Ramos (cell line): ENCODE data around the gene MIGA2.

ENCODE experiments used
- in situ Hi-C: fragments of 300-500 bp; cut with MboI; formaldehyde crosslinking; loops from one replicate; pipeline ENCODE4 v1.14.3; 2022; ENCODE audit warnings: low sequenced_read_pairs; ENCODE audit not compliant: unreplicated experiment

MIGA2 gene

DNA sequence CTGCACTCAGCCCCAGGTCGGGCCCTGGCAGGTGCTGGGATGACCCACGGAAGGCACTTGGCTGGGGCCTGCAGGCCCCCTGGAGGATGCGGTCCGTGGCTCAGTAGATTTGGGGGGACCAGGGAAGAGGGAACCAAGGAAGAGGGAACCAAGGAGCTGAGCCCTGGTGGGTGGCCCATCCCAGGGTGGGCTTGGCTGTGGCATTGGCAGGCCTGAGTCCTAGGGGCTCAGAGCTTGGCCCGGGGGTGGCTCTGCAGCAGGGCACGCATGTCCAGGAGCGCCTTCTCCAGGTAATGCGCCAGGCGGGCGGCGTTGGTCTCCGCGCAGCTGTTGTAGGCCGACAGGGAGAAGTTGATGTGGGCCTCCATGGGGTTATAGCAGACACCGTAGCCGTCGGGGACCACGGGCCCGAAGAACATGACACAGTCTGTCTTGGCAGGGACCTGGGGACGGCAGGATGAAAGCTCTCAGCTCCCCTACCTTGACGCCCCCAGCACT lies 58.8 kb downstream of the MIGA2 start:
- in situ Hi-C loops: no loop called here

DNA sequence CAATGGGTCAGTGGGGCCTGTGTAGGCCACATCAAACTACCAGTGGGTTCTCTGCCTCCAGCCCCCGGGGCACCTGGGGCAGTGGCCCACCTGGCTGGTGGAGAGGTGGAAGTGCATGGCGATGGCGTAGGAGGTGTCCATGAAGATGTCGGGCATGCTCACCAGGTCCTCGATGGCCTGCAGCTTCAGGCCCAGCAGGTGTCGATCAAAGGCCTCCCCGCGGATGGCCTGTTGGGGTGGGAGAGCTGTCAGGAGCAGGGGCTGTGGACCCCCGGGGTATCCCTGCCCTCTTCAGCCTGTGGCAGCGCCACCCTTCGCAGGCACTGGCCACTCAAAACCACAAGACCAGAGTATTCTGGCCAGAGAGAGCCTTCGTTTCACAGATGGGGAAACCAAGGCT lies 59.5 kb downstream of the MIGA2 start:
- in situ Hi-C loops: no loop called here

DNA sequence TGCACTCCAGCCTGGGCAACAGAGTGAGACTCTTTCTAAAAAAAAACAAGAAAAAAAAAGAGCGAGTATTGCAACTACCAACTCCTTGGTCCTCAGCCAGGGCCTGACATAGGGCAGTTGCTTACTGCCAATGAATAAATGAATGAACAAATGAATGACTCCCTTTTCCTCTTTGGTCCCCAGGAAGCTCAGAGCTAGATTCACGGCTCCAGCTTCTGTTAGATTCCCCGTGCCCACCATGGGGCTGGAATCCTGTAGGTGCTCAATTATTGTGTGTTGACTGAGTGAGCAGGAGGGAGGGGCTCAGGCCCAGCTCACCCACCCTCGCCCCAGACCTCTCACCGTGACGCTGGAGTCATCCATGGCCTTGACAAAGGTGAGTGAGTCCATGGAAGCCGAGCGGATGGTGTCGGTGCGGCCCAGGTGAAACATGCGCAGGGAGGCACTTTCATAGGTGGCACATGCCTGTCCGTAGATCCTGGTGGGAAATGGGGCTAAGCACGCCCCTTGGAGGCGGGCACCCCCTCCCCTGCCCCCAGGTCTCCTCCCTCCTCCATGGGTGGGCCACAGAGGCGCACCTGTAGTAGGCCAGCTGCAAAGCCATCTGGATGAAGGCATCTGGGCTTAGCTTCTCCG lies 61.4 kb downstream of the MIGA2 start:
- in situ Hi-C loops: no loop called here

DNA sequence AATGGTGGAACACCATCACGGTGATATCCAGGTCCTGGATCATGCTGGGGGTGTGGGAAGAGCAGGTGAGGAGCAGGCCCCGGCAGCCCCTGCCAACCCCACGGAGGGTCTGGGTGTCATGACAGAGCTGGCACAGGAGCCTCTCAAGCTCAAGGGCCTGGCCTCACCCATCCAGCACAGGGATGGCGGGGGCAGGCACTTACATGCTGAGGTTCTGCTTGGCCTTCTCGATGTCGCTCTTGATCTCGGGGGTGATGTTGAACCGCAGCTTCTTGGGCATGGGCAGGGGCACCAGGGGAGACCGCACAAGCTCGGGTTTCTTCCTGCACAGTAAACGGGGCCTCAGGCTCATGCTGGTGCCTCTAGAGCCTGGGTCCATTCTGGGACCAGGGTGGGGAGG lies 61.9 kb downstream of the MIGA2 start:
- in situ Hi-C loops: no loop called here

DNA sequence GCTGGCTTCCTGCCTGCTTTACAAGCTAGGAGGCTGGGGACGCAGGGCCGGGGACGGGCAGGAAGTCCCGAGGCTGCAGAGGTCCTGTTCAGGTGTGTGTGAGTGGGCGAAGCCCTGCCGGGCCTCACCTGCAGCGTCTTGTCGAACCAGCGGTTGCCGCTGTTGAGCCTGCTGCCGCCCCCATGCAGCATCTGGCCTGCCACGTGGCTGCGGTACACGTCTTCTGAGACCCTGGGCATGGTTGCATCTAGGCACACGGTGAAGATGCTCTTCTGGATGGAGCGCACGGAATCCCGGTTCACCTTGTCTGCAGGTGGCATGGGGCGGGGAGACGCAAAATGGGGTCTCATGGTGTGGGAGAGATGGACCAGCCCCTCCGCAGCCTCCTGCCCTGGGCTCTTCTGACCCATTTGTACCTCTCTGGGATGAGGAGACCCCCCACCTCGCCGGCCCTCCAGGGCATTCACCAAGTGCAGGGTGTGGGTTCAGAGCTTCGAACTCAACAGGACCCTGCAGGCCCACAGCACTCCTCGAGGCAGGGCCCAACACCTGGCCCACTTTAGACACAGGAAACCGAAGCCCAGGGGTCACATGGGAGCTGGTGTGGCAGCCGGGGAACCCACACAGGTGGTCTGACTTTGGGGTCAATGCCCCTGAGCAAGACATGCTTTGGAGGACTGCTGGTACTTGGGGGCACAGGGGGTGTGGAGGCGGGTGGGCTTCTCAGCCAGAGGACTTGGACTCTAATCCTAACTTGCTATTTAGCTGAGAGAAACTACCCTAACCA lies 64.2 kb downstream of the MIGA2 start:
- in situ Hi-C loops: no loop called here

DNA sequence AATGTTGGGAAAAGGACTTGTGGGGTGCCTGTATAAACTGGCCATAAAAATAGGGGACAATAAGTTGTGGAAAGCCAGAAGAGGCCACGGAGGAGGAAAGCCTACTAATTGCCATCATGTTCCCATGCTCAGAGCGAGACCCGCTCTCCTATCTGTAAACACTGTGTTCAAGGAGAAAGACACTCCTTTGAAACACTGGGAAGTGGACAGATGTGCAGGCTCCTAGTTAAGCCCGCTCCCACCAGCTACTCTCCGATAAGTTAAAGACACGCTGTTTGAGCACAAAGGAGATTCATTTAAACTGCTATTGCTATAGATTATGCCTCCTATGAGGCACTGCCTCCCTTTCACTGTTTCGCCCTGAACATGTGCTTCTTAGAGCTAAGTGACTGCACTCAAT lies 64.9 kb downstream of the MIGA2 start:
- in situ Hi-C loops: no loop called here

DNA sequence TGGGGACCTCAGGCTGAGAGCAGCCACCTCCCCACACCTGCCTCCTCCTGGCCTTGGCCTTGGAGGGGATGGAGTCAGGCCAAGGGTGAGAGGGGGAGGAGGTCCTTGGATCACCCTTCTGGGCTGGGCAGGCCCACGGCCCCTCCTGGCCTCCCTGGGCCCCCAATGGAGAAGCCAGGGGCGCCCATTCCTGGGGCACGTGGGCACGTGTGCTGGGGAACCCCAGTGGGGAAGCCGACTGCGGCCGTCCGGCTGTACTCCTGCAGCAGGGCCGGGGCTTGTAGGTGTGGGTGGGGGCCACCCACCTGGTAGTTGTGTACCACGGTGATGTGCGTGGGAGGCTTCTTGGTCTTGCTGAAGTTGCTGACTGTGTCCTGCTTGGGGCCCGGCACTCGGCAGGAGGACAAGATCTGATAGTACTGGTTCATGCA lies 65.7 kb downstream of the MIGA2 start:
- in situ Hi-C loops: no loop called here

DNA sequence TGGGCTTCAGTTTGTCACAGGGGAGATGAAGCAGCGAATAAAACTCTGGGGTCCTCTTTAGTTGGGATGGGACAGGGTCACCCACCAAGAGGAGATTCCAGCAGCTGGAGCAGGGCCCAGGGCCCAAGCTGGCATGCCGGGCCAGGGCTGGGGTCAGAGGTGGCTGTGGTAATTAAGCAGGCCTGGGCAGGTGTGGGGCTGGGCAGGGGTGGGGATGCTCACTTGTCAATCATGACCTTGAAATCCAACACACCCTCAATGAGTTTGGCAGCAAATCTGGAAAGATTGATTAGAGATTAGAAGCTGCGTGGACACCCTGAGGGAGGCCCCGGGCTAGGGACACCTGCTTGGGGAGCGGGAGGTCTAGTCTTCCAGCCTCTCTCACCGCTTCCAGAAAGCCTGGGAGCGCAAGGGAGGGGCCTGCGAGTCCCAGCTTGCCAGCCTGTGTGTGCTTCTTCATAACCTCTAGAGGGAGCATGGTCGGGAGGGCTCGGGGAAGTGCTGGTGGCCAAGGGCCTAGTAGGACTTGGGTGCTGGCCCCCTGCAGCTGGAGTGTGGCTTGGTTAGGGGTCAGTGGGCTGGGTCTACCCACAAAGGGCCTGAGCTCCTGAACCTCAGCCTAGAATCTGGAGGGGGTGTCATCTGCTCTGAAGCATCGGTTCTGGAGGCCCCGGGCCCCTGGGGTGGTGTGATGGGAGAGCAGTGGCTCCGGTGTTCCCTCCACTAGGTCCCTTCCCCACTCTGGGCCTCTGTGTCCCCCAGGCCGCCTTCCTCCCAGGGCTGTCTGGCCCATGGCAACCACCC lies 66.6 kb downstream of the MIGA2 start:
- in situ Hi-C loops: no loop called here

DNA sequence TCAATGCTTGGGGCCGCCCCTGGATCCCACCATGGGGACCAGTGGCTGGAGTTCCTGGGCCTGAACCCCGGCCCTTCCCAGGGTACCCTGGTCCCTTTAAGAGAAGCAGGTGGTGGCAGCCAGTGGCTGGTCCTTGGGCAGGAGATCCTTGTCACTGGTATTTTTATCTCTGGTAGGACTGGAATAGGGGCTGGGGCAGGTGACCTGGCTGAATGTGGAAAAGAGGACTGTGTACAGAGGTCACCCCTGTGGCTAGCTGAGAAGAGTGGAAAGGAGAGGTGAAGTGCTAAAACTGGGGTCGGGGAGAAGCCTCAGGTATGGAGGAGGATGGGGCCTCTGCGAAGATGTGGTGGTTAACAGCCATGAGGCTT lies 67.2 kb downstream of the MIGA2 start:
- in situ Hi-C loops: no loop called here

DNA sequence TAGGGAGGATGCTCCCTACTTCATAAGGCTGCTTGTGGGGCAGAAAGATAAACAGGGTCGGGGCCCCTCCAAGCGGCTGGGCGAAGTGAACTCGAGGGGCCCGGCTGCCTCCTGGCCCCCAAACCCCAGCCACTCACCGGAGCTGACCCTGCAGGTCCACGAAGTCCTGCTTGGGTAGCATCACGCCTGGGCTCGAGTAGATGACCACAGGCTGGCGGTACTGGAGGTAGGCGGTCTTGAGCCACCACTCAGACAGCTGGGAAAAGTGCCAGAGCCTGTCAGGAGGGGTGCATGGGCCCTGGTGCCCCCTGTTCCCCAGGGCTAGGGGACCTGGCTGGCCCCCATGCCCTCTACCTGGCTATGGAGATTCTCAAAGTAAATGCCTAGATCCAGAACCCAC lies 67.6 kb downstream of the MIGA2 start:
- in situ Hi-C loops: no loop called here

DNA sequence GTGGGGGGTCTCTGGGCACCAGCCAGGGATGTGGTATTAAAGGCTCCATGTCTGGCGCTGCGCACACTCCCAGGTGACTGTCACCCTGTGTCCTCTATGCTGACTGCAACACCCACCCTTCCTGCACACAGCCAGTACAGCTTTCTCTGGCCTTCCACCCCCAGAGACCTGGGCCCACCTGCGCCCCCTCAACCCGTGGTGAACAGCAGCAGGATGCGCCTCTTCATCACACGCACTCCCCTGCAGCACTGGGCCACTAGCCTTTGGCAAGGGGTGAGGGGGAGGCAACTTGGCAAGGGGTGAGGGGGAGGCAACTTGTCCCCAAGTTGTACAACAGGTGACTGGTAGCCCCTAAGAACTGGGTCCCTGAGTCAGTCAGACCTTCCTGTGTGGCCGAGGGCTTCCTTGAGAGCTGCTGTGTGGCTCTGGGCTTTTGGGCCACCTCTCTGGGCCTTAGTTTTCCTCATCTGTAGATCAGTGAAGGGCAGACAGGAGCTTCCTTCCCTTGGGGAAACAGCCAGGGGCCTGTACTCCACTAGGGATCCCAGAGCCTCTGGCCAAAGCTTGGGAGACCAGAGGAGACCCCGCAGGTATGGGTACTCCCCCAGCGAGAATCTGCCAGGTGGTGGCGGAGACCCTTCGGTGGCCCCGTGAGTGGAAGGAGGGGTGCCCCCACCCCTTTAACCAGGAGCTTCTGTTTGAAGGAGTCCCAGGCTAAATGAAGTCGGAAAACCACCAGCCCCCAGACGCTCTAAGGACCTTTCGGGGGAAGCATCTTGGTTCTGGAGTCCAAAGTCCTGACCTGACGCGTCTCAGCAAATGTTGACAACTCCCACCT lies 69.7 kb downstream of the MIGA2 start:
- in situ Hi-C loops: no loop called here

DNA sequence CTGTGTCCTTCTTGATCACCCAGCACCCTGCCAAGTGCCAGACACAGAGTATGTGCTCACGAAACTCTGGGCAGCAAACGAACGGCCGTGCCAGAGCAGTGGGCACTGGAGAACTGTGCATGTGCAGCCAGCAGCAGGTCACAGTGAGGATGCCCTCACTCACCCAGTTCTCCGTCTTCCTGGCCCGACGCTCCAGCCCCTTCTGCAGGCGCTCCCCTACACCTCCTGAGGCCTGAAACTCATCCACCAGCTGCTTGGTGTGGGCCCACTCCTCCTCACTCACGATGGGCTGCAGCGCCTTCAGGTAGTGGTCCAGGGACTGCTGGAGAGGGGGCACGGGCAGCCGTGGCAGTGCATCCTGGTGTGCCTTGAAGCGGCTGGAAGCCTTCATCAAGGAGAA lies 71.2 kb downstream of the MIGA2 start:
- in situ Hi-C loops: no loop called here

DNA sequence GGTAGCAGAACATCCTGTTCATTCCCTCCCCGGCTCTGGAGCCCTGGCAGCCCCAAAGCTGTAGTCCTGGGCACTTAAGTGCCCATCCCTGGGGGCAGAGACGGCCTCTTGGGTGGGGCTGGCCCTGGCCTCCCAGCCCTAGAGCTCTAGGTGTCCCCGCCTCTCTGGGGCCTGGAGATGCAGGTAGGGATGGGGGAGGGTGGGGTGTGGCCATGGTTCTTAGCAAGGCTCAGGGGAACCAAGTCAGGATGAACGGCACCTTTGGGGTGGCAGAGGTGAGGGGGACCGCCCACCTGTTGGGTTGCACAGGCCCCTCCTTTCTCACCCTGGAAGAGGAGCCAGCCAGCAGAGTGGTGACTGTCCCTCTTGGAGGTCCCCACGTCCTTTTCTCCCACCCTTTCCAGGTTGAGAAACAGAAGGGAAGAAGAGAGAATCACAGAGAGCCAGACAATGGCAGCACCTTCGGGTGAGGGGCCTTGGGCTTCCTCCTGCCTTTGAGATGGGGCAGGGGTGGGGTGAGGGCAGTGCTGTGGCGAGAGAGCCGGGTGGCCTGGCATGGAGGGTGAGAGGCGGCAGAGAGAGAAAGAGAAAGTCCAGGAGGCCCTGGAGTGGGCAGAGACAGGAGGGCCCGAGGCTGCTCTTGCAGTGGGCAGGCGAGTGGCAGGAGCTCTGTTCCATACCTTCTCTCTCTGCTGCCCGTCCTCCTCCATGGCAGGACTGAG lies 71.8 kb downstream of the MIGA2 start:
- in situ Hi-C loops: no loop called here

DNA sequence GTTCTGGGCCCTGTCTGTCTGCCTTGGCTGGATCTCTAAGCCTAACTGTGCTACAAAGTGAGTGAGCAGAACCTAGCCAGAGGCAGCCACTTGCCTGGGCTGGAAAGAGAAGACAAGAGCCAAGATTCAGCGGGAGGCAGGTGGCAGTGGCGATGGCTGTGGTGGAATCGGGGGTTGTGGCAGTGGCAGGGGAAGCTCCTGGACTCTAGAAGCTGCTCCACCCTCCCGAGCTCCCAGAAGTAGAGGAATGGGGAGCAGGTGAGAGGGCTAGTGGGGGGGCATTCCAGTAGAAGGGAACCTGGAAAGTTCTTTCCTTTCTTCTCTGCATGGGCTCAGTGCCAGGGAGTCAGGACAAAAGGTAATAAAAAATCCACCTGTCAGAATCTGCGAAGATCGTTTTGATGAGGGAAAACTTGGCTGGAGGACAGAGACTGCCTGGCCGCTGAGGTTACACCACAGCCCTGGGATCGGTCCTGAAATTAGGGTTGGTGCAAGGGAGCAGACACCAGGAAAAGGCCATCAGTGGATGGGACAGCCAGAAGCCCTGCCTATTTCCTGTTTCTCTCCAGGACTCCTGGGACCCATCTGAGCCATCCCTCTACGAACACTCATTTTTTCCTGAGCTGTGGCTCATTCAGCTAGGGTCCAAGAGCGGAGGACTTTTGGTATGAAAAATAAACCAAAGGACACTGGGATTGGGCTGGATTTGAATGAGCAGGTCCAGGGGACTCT lies 72.5 kb downstream of the MIGA2 start:
- in situ Hi-C loops: no loop called here

DNA sequence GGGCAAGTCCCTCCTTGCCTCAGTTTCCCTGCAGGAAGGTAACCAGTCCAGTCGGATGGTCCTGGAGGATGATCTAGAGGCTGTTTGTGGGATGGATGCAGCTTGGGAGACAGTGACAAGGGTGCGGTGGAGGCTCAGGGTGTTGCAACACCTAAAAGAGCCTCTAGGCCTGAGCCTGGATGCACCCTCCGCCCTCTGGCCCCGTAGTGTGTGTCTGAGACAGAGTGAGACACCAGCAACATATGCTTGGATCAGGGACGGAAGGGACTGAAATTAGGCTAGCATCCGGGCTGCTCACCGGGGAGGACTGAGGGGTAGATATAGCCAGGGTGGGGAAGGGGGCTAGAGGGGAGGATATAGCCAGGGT lies 73.1 kb downstream of the MIGA2 start:
- in situ Hi-C loops: no loop called here

DNA sequence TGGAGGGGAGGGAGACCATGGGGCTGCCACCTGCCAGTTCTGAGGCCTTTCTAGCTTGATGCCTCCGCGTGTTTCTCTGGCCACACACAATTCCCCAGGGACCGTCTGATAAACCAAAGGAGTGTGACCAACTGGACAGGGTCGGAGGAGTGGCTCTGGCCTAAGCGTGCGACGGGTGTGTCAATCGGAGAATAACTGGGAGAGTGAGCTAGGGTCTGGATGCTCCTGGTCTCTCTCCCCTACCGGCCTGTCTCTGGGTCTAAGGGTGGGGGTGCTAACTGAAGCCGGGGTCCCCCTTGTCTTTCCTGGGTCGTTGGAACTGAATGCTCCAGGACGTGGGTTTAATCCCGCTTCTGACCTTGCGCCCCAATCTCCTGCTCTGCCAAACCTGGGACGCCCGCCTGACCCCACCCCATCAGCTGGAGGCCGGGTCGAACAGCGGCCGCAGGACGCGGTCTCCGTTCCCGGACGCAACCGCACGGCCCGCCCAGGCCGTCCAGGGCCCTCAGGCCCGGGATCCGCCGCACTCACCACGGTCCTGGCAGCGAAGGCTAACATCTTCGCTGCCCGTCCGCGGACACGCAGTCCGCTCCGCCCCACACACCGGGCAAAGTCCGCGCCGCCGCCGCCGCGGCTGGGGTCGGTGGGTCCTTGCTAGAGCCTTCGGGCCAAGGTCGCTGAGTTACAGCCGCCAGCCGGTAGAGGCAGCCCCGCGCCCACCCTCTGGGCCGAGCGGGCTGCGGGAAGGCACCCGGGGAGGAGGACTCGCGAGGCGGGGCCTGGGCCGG lies 73.7 kb downstream of the MIGA2 start:
- in situ Hi-C loops: no loop called here

DNA sequence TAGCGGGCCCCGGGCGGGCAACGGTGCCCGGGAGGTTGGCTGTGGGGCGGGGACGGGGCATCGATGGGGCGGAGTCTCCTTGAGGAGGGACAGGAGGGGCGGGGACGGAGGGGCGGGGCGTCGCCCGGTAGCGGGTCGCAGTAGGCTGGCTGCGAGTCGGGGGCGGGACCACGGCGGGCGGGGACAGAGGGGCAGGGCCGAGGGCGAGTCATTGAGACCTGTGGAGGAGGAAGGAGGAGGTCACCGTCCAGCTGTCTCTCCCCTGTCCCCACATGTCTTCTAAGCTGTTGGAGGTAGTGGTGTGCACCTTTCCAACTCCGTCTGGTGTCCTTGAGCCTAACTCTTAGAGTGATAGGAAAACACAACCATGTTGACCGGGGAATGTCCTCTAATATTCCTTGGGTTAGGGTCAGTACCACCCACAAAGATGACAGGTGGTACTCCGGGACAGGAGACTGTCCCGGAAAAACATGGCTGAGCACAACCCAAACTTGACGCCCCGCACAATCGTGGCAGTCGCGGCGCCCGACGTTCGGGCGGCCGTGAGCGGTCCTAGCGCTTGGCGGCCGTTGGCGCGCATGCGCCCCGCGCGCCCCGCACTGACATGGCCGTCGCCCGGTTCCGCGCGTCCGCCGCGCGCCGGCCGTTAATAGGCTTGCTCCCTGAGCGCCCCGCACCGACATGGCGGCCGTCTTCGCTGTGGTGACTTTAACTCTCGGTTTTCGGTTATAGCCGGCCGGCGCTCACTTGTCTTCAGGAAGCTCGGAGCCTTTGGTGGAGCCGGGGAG lies 74.5 kb downstream of the MIGA2 start, which contains the start of the genes CRAT and PTPA:
Gene CRAT (minus strand): TSS at position 54 of the 788 bp plus-strand sequence. CDS start 284 bp downstream, outside the sequence.
Gene PTPA (plus strand): TSS at position 676 of the 788 bp plus-strand sequence. CDS start 186 bp downstream, outside the sequence.
- in situ Hi-C loops: no loop called here
